ENCODE data around the gene ADNP2. TPM values are rescaled to one million over a fixed set of nuclear protein-coding genes. Genes with fewer than 3 reads are reported as not detected.

The ADNP2 gene
- total RNA-seq, 4 donors from 2014 or later: 10.4 to 16.6 (median 12.9) TPM

- Histone ChIP-seq H3K9me3 (no peaks in the 10 kb centered on the region), H3K27ac (no peak overlapping the region), H3K27me3 (no peaks in the 10 kb centered on the region), H3K4me1 (no peaks in the 10 kb centered on the region), H3K36me3 (no peaks in the 10 kb centered on the region), H3K4me3 (no peak overlapping the region)
- TF ChIP-seq POLR2A (IDR thresholded peaks at IDR 0.05) (no peak), CTCF (IDR thresholded peaks at IDR 0.05) (no peak)
- 91 to 93% methylated on average over 9 of the region's 9 CpGs for WGBS, 2 donors
- DNase-seq: no peak
- intact Hi-C loops (cut with DNase I): no loop called here
These were observed 32.7 kb upstream of the ADNP2 start for GRCh38 chr18:80076379-80076778.

- no peak overlapping the region for H3K27ac ChIP-seq
- no peaks in the 10 kb centered on the region for H3K9me3 ChIP-seq
- intact Hi-C loops (cut with DNase I): no loop called here
- WGBS, 2 donors: no CpG with 5 or more reads among the region's 21 CpGs
- H3K4me1 ChIP-seq: no peaks in the 10 kb centered on the region
- no peaks in the 10 kb centered on the region for H3K36me3 ChIP-seq
- no peak overlapping the region for H3K4me3 ChIP-seq
- no peaks in the 10 kb centered on the region for H3K27me3 ChIP-seq
- DNase-seq: no peak
- TF ChIP-seq CTCF (IDR thresholded peaks at IDR 0.05): no peak
- TF ChIP-seq POLR2A (IDR thresholded peaks at IDR 0.05): no peak
These were observed 31.2 kb upstream of the ADNP2 start for GRCh38 chr18:80077873-80078272.

- Histone ChIP-seq H3K27me3 (no peaks in the 10 kb centered on the region), H3K9me3 (peaks cover 0 to 42% (median 29%) of the 10 kb centered on the region in 3 donors), H3K4me3 (no peak overlapping the region), H3K36me3 (no peaks in the 10 kb centered on the region), H3K27ac (no peak overlapping the region), H3K4me1 (no peaks in the 10 kb centered on the region)
- intact Hi-C loops (cut with DNase I): no loop called here
- no peak for TF ChIP-seq POLR2A (IDR thresholded peaks at IDR 0.05)
- 65 to 73% methylated on average over 3 to 4 of the region's 4 CpGs for WGBS, 2 donors
- DNase-seq: no peak
These were observed 22.8 kb upstream of the ADNP2 start for GRCh38 chr18:80086281-80086680.

- Histone ChIP-seq H3K9me3 (peaks cover 0 to 42% (median 29%) of the 10 kb centered on the region in 3 donors), H3K4me1 (no peaks in the 10 kb centered on the region), H3K36me3 (no peaks in the 10 kb centered on the region), H3K27ac (no peak overlapping the region), H3K4me3 (no peak overlapping the region), H3K27me3 (no peaks in the 10 kb centered on the region)
- TF ChIP-seq CTCF (IDR thresholded peaks at IDR 0.05) (no peak), POLR2A (IDR thresholded peaks at IDR 0.05) (no peak)
- DNase-seq: no peak
- intact Hi-C loops (cut with DNase I): no loop called here
- WGBS, 2 donors: 60 to 82% methylated on average over 2 of the region's 2 CpGs
These were observed 21.0 kb upstream of the ADNP2 start for GRCh38 chr18:80088036-80088435.

- no peaks in the 10 kb centered on the region for H3K4me1 ChIP-seq
- intact Hi-C loops (cut with DNase I): no loop called here
- DNase-seq: no peak
- no peaks in the 10 kb centered on the region for H3K36me3 ChIP-seq
- no peak overlapping the region for H3K4me3 ChIP-seq
- TF ChIP-seq CTCF (IDR thresholded peaks at IDR 0.05): no peak
- no peak for TF ChIP-seq POLR2A (IDR thresholded peaks at IDR 0.05)
- no peaks in the 10 kb centered on the region for H3K27me3 ChIP-seq
- H3K27ac ChIP-seq: no peak overlapping the region
- peaks cover 0 to 42% (median 29%) of the 10 kb centered on the region in 3 donors for H3K9me3 ChIP-seq
These were observed 20.2 kb upstream of the ADNP2 start for GRCh38 chr18:80088823-80089222.

- Histone ChIP-seq H3K4me3 (no peak overlapping the region), H3K27me3 (no peaks in the 10 kb centered on the region), H3K4me1 (no peaks in the 10 kb centered on the region), H3K27ac (no peak overlapping the region), H3K36me3 (no peaks in the 10 kb centered on the region), H3K9me3 (peaks cover 0 to 4% (median under 1%) of the 10 kb centered on the region in 3 donors)
- intact Hi-C loops (cut with DNase I): no loop called here
- no peak for TF ChIP-seq POLR2A (IDR thresholded peaks at IDR 0.05)
- no peak for TF ChIP-seq CTCF (IDR thresholded peaks at IDR 0.05)
- WGBS, 2 donors: 88 to 94% methylated on average over 3 to 4 of the region's 7 CpGs
- no peak for DNase-seq
These were observed 13.6 kb upstream of the ADNP2 start for GRCh38 chr18:80095414-80095813.
